Measurements from ENCODE around the gene GPR162. TPM values are rescaled to one million over a fixed set of nuclear protein-coding genes. Genes with fewer than 3 reads are reported as not detected.

GPR162 gene
- total RNA-seq, 1 donor: 3.0 TPM

GRCh38 chr12:6854036-6854435, 32.4 kb downstream of the GPR162 start:
- no peak for DNase-seq (ENCODE audit: low read depth)
- no peak overlapping the region for H3K4me3 ChIP-seq (ENCODE audit: low read depth, low read length)
- TF ChIP-seq CTCF (IDR thresholded peaks at IDR 0.05; ENCODE audit: insufficient read depth, low read depth, low read length): no peak

- DNase-seq (ENCODE audit: low read depth): no peak
- no peak overlapping the region for H3K4me3 ChIP-seq (ENCODE audit: low read depth, low read length)
- no peak for TF ChIP-seq CTCF (IDR thresholded peaks at IDR 0.05; ENCODE audit: insufficient read depth, low read depth, low read length)
Measured at GRCh38 chr12:6855322-6855721, 33.7 kb downstream of the GPR162 start.

- no peak overlapping the region for H3K4me3 ChIP-seq (ENCODE audit: low read depth, low read length)
- DNase-seq (ENCODE audit: low read depth): no peak
- no peak for TF ChIP-seq CTCF (IDR thresholded peaks at IDR 0.05; ENCODE audit: insufficient read depth, low read depth, low read length)
Measured at GRCh38 chr12:6858799-6859198, 37.2 kb downstream of the GPR162 start.

GRCh38 chr12:6860116-6860515, 38.5 kb downstream of the GPR162 start:
- DNase-seq (ENCODE audit: low read depth): no peak
- no peak overlapping the region for H3K4me3 ChIP-seq (ENCODE audit: low read depth, low read length)
- TF ChIP-seq CTCF (IDR thresholded peaks at IDR 0.05; ENCODE audit: insufficient read depth, low read depth, low read length): no peak

- no peak for DNase-seq (ENCODE audit: low read depth)
- no peak overlapping the region for H3K4me3 ChIP-seq (ENCODE audit: low read depth, low read length)
- no peak for TF ChIP-seq CTCF (IDR thresholded peaks at IDR 0.05; ENCODE audit: insufficient read depth, low read depth, low read length)
Measured at GRCh38 chr12:6860942-6861341, 39.3 kb downstream of the GPR162 start.

GRCh38 chr12:6861391-6861790, 39.8 kb downstream of the GPR162 start:
- no peak for DNase-seq (ENCODE audit: low read depth)
- TF ChIP-seq CTCF (IDR thresholded peaks at IDR 0.05; ENCODE audit: insufficient read depth, low read depth, low read length): no peak

GRCh38 chr12:6863033-6863432, 41.4 kb downstream of the GPR162 start:
- no peak overlapping the region for H3K4me3 ChIP-seq (ENCODE audit: low read depth, low read length)
- DNase-seq (ENCODE audit: low read depth): no peak
- TF ChIP-seq CTCF (IDR thresholded peaks at IDR 0.05; ENCODE audit: insufficient read depth, low read depth, low read length): no peak

More at GRCh38 chr12:6861391-6861790, 39.8 kb downstream of the GPR162 start:
- H3K4me3 ChIP-seq (ENCODE audit: low read depth, low read length): no peak overlapping the region
